Parathyroid adenoma (tissue), 2 donors: Measurements from ENCODE around the gene SLC17A2.

Source experiments
- H2AFZ ChIP-seq: fragments of 300-600 bp; sonication (generic); one replicate; pipeline ENCODE4 v1.7.0; 2017; ENCODE audit warnings: antibody characterized with exemption, mild to moderate bottlenecking
- H3K27ac ChIP-seq: fragments of 300-600 bp; sonication (generic); one replicate; pipeline ENCODE4 v1.7.0; 2017
- H3K27me3 ChIP-seq: fragments of 300-600 bp; sonication (generic); one replicate; pipeline ENCODE4 v1.7.0; 2017; ENCODE audit warnings: low read length; ENCODE audit not compliant: control insufficient read depth, insufficient read depth
- H3K36me3 ChIP-seq: fragments of 300-600 bp; sonication (generic); one replicate; pipeline ENCODE4 v1.7.0; 2017; ENCODE audit warnings: low read length; ENCODE audit not compliant: control insufficient read depth, insufficient read depth
- H3K4me1 ChIP-seq: fragments of 300-600 bp; sonication (generic); one replicate; pipeline ENCODE4 v1.7.0; 2017; ENCODE audit warnings: control low read depth
- H3K4me2 ChIP-seq: fragments of 300-600 bp; sonication (generic); one replicate; pipeline ENCODE4 v1.7.0; 2017; ENCODE audit warnings: low read length
- H3K4me3 ChIP-seq: fragments of 300-600 bp; sonication (generic); one replicate; pipeline ENCODE4 v1.7.0; 2017; ENCODE audit warnings: low read depth, low read length
- H3K79me2 ChIP-seq: fragments of 300-600 bp; sonication (generic); one replicate; pipeline ENCODE4 v1.7.0; 2017; ENCODE audit warnings: control low read depth
- H3K9ac ChIP-seq: fragments of 300-600 bp; sonication (generic); one replicate; pipeline ENCODE4 v1.7.0; 2017; ENCODE audit warnings: mild to moderate bottlenecking
- H3K9me3 ChIP-seq: fragments of 300-600 bp; sonication (generic); one replicate; pipeline ENCODE4 v1.7.0; 2017; ENCODE audit warnings: low read length; ENCODE audit not compliant: control insufficient read depth
- TF ChIP-seq, protein P1 (sequence below): fragments of 300-600 bp; sonication (generic); IDR thresholded peaks from one replicate; pipeline ENCODE4 v1.7.0; 2017; ENCODE audit warnings: antibody characterized with exemption, mild to moderate bottlenecking
- donor health status: primary hyperparathyroidism.

Gene SLC17A2

GRCh38 chr6:25868436-25869183 lies 61.9 kb downstream of the SLC17A2 start:
- H3K27me3 ChIP-seq: no peaks in the 10 kb centered on the region
- no peak overlapping the region for H2AFZ ChIP-seq
- no peak overlapping the region for H3K27ac ChIP-seq
- no peaks in the 10 kb centered on the region for H3K9me3 ChIP-seq
- H3K9ac ChIP-seq: no peak overlapping the region
- no peaks in the 10 kb centered on the region for H3K36me3 ChIP-seq
- H3K4me1 ChIP-seq: no peaks in the 10 kb centered on the region
- no peaks in the 10 kb centered on the region for H3K79me2 ChIP-seq
- no peak overlapping the region for H3K4me3 ChIP-seq
- TF ChIP-seq, protein P1, sequence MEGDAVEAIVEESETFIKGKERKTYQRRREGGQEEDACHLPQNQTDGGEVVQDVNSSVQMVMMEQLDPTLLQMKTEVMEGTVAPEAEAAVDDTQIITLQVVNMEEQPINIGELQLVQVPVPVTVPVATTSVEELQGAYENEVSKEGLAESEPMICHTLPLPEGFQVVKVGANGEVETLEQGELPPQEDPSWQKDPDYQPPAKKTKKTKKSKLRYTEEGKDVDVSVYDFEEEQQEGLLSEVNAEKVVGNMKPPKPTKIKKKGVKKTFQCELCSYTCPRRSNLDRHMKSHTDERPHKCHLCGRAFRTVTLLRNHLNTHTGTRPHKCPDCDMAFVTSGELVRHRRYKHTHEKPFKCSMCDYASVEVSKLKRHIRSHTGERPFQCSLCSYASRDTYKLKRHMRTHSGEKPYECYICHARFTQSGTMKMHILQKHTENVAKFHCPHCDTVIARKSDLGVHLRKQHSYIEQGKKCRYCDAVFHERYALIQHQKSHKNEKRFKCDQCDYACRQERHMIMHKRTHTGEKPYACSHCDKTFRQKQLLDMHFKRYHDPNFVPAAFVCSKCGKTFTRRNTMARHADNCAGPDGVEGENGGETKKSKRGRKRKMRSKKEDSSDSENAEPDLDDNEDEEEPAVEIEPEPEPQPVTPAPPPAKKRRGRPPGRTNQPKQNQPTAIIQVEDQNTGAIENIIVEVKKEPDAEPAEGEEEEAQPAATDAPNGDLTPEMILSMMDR: no peak
- no peak overlapping the region for H3K4me2 ChIP-seq

DNA sequence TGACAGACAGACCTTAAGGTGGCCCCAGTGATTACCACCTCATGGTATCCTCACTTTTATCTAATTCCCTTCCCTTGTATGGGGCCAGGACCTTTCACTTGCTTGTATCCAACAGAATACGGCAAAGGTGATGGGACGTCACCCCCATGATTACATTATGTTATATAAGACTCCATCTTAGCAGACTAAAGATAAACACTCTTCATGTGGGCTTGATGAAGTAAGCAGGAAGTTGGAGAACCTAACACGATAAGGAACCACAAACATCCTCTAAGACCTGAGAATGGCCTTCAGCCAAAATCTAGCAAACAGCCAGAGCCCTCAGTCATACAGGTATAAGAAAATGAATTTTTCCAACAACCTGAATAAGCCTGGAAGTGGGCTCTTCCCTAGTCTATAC lies 64.5 kb downstream of the SLC17A2 start:
- H3K79me2 ChIP-seq: no peaks in the 10 kb centered on the region
- H3K27ac ChIP-seq: no peak overlapping the region
- no peaks in the 10 kb centered on the region for H3K27me3 ChIP-seq
- H3K4me2 ChIP-seq: no peak overlapping the region
- no peak overlapping the region for H3K9ac ChIP-seq
- H3K9me3 ChIP-seq: no peaks in the 10 kb centered on the region
- no peaks in the 10 kb centered on the region for H3K4me1 ChIP-seq
- H3K4me3 ChIP-seq: no peak overlapping the region
- H2AFZ ChIP-seq: no peak overlapping the region
- H3K36me3 ChIP-seq: no peaks in the 10 kb centered on the region
- TF ChIP-seq, protein P1: no peak

- TF ChIP-seq, protein P1: no peak
- Histone ChIP-seq H3K4me3 (no peak overlapping the region), H3K4me1 (no peaks in the 10 kb centered on the region), H3K36me3 (no peaks in the 10 kb centered on the region), H2AFZ (no peak overlapping the region), H3K79me2 (no peaks in the 10 kb centered on the region), H3K9me3 (no peaks in the 10 kb centered on the region), H3K27me3 (no peaks in the 10 kb centered on the region), H3K27ac (no peak overlapping the region), H3K9ac (no peak overlapping the region), H3K4me2 (no peak overlapping the region)
These were observed 67.1 kb downstream of the SLC17A2 start for GRCh38 chr6:25863360-25863759.
